PC-9 (cell line): ENCODE data around the gene TAPBPL. TPM values are rescaled to one million over a fixed set of nuclear protein-coding genes. Genes with fewer than 3 reads are reported as not detected.

Experiments
- BruUV-seq: library from RNA; stranded (reverse); fragments of 400-500 nt; replicated peaks from 2 replicates; lab custom pipeline; 2021; lab: Mats Ljungman, UMichigan
- CTCF ChIA-PET: fragments of 300-600 bp; sonication (Branson Sonifier 250); formaldehyde crosslinking; loops from one replicate; lab custom pipeline; 2022; ENCODE audit warnings: antibody characterized with exemption; lab: Charles Lee
- POLR2A ChIA-PET: fragments of 300-600 bp; sonication (Branson Sonifier 250); formaldehyde crosslinking; loops from one replicate; lab custom pipeline; 2022; ENCODE audit warnings: antibody characterized with exemption; ENCODE audit not compliant: unreplicated experiment; lab: Charles Lee
- DNase-seq, 2 experiments: peaks; one replicate each; pipeline versions ENCODE4 v3.0.0 to v3.0.0-alpha.2; 2015 to 2022; ENCODE audit warnings: mixed read lengths in 1 of 2
- H2AFZ ChIP-seq: fragments of 200-600 bp; sonication (generic); 2 replicates; pipeline ENCODE4 v1.8.1; 2017; ENCODE audit warnings: antibody characterized with exemption
- H3F3A ChIP-seq: fragments of 200-600 bp; sonication (generic); 2 replicates; pipeline ENCODE4 v1.8.1; 2017; ENCODE audit warnings: antibody characterized with exemption, mild to moderate bottlenecking, low read depth; ENCODE audit not compliant: insufficient read depth
- H3K27ac ChIP-seq: fragments of 200-600 bp; sonication (generic); 2 replicates; pipeline ENCODE4 v1.6.1; 2016; ENCODE audit warnings: mixed run types
- H3K27me3 ChIP-seq: fragments of 200-600 bp; sonication (generic); 2 replicates; pipeline ENCODE4 v1.6.1; 2016; ENCODE audit warnings: low read depth, mixed run types; ENCODE audit not compliant: insufficient read depth
- H3K36me3 ChIP-seq: fragments of 200-600 bp; sonication (generic); 2 replicates; pipeline ENCODE4 v1.6.1; 2016; ENCODE audit warnings: low read depth, mixed run types
- H3K4me1 ChIP-seq: fragments of 200-600 bp; sonication (generic); replicated peaks from 2 replicates; pipeline ENCODE4 v1.6.1; 2016; ENCODE audit warnings: mixed run types; ENCODE audit not compliant: insufficient read depth
- H3K4me2 ChIP-seq: fragments of 200-600 bp; sonication (generic); 2 replicates; pipeline ENCODE4 v1.6.1; 2017; ENCODE audit warnings: mixed run types
- H3K4me3 ChIP-seq: fragments of 200-600 bp; sonication (generic); 2 replicates; pipeline ENCODE4 v1.6.1; 2016; ENCODE audit warnings: mixed run types
- H3K79me2 ChIP-seq: fragments of 200-600 bp; sonication (generic); 2 replicates; pipeline ENCODE4 v1.6.1; 2017; ENCODE audit warnings: low read depth, mixed run types
- H3K9me2 ChIP-seq: fragments of 200-600 bp; sonication (generic); 2 replicates; pipeline ENCODE4 v1.8.1; 2017; ENCODE audit warnings: mild to moderate bottlenecking; ENCODE audit not compliant: insufficient read depth
- H3K9me3 ChIP-seq: fragments of 200-600 bp; sonication (generic); 2 replicates; pipeline ENCODE4 v1.8.1; 2016; ENCODE audit warnings: low read depth; ENCODE audit not compliant: insufficient read depth
- H4K20me1 ChIP-seq: fragments of 200-600 bp; sonication (generic); 2 replicates; pipeline ENCODE4 v1.8.1; 2017; ENCODE audit not compliant: insufficient read depth
- CTCF ChIP-seq: fragments of 200-600 bp; sonication (generic); conservative IDR thresholded peaks from 2 replicates; pipeline ENCODE4 v1.6.1; 2017; ENCODE audit warnings: mixed run types, antibody characterized with exemption, mild to moderate bottlenecking, moderate library complexity
- EZH2 ChIP-seq: fragments of 200-600 bp; sonication (generic); IDR thresholded peaks from 2 replicates; pipeline ENCODE4 v1.8.0; 2017; ENCODE audit warnings: antibody characterized with exemption, low read depth
- intact Hi-C: fragments of 100-400 bp; cut with micrococcal nuclease; formaldehyde crosslinking; loops from one replicate; pipeline ENCODE4 v1.10.0; 2022; ENCODE audit not compliant: unreplicated experiment
- total RNA-seq: library from RNA; stranded (reverse); gene quantifications from 2 replicates; pipeline ENCODE4 v1.2.3, GENCODE V29; 2021

The TAPBPL gene
- total RNA-seq, 1 experiment from 2014 or later, result 26.0 TPM

DNA sequence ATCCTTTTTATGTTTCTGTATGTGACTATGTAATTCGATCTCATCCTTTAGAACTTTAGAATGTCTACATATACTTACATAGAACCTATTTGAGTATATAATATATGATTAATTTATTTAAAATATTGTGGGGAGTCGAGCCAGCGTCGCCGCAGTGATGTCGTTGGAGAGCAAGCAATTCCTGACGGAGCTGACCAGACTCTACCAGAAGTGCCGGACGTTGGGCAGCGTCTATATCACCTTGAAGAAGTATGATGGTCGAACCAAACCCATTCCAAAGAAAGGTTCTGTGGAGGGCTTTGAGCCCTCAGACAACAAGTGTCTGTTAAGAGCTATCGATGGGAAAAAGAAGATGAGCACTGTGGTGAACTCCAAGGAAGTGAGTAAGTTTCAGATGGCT lies 13.5 kb upstream of the TAPBPL start:
- Histone ChIP-seq H3K4me1 (no peaks in the 10 kb centered on the region), H3K4me3 (no peak overlapping the region), H2AFZ (no peak overlapping the region), H3K27me3 (no peaks in the 10 kb centered on the region), H4K20me1 (no peaks in the 10 kb centered on the region), H3F3A (no peaks in the 10 kb centered on the region), H3K4me2 (no peak overlapping the region), H3K27ac (no peak overlapping the region), H3K36me3 (no peaks in the 10 kb centered on the region), H3K79me2 (no peaks in the 10 kb centered on the region), H3K9me3 (no peaks in the 10 kb centered on the region), H3K9me2 (no peaks in the 10 kb centered on the region)
- CTCF ChIA-PET, result no interaction called here
- POLR2A ChIA-PET, result no interaction called here
- TF ChIP-seq CTCF (no peak), EZH2 (no peak)
- BruUV-seq, result no TSS peak
- no peak for DNase-seq
- intact Hi-C loops, result no loop called here

DNA sequence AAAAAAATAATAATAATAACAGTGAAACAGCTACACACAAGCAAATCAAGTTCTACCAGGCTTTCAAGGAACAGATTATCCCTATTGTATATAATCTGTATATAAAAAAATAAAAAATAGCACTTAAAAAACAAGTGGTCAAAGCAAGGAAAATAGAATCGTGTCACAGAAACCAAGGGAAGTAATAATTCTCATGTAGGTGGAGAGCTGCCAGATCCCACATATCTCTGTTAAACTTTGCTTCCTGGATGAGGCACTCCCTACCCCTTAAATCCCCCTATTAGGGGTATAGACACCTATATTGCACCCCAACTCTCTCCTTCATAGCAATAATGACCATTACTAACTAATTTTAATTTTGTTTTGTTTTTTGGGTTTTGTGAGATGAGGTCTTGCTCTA lies 11.5 kb upstream of the TAPBPL start:
- Histone ChIP-seq H3K9me3 (no peaks in the 10 kb centered on the region), H4K20me1 (no peaks in the 10 kb centered on the region), H3K79me2 (no peaks in the 10 kb centered on the region), H3F3A (no peaks in the 10 kb centered on the region), H3K4me1 (no peaks in the 10 kb centered on the region), H3K4me3 (no peak overlapping the region), H3K27me3 (no peaks in the 10 kb centered on the region), H3K27ac (no peak overlapping the region), H3K36me3 (no peaks in the 10 kb centered on the region), H3K4me2 (no peak overlapping the region), H3K9me2 (no peaks in the 10 kb centered on the region), H2AFZ (no peak overlapping the region)
- no TSS peak for BruUV-seq
- TF ChIP-seq CTCF (no peak), EZH2 (no peak)
- CTCF ChIA-PET, result interaction anchor here (0.5 kb wide), 1 partner anchor 33 kb away, joined by 4 read pairs; no protein-coding TSS in a partner anchor
- POLR2A ChIA-PET, result no interaction called here
- intact Hi-C loops, result no loop called here
- DNase-seq, result no peak

- H2AFZ ChIP-seq, result no peak overlapping the region
- no TSS peak for BruUV-seq
- H3K4me1 ChIP-seq, result no peaks in the 10 kb centered on the region
Observed at GRCh38 chr12:6442836-6443235, 9.0 kb upstream of the TAPBPL start.

More at GRCh38 chr12:6442836-6443235, 9.0 kb upstream of the TAPBPL start:
- Histone ChIP-seq H3K27ac (no peak overlapping the region), H3K4me3 (no peak overlapping the region), H3K79me2 (no peaks in the 10 kb centered on the region), H3K4me2 (no peak overlapping the region), H3K9me3 (no peaks in the 10 kb centered on the region), H4K20me1 (no peaks in the 10 kb centered on the region), H3F3A (no peaks in the 10 kb centered on the region), H3K27me3 (no peaks in the 10 kb centered on the region), H3K9me2 (no peaks in the 10 kb centered on the region), H3K36me3 (no peaks in the 10 kb centered on the region)
- ChIA-PET POLR2A (interaction anchor here (0.5 to 0.8 kb wide), 2 partner anchors 91 to 95 kb away, joined by 5 to 7 read pairs; partner anchors contain the start of gene GAPDH), CTCF (interaction anchor here (0.5 to 0.6 kb wide), 2 partner anchors 9 to 182 kb away, joined by 4 to 23 read pairs; no protein-coding TSS in a partner anchor)
- no peak for DNase-seq
- intact Hi-C loops, result no loop called here
- TF ChIP-seq CTCF (no peak), EZH2 (no peak)
